ENCODE data around the gene TLL2.

GRCh38 chr10:96463562-96463961 is 50.2 kb downstream of the TLL2 start:
- no peak for TF ChIP-seq CTCF (conservative IDR thresholded peaks at IDR 0.05; ENCODE audit: low read depth, low read length)
- TF ChIP-seq EZH2phosphoT487 (IDR thresholded peaks at IDR 0.05; ENCODE audit: borderline replicate concordance, low read length) = no peak
